ENCODE results near the gene ID3.

DNA sequence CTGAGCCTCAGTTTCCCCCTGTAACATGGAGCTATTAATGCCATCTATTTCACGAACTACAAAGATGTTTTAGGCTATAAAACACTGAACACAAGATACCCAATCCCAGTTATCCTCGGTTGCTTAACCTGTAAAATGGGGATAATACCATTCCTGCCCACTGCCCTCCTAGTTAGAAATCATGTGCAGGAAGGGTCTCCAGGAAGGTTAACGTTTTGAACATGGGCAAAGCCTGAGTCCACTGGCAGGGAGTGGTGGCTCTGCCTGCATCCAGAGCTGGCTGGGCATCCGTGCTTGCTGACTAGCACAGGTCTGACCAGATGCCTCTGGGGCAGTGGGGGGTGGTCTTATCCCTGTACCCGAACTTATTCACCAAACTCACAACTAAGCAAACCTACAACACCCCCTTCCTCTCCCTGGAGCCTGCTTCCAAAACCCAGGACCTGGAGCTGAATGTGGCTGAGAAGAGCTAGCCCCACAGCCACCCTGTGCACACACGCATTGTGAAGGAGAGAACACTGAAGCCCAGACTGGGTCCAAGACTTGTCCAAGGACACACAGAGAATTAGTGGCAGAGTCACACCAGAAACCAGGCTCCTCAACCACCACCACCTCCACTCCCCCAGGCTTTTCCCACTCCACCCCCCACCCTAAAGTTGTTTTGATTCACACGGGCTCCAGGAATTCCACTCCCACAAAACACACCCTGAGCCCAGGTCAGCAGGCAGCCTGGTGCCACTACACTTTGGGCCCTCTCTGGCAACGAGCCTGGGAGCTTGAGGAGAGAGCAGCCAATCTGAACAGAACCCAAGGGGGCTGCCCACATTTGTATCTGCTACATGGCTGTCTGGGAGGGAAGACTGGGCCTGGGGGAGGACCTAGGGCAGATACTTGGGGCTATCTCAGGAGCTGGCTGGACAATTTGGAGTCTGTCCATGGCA is 29.9 kb downstream of the ID3 start:
- TF ChIP-seq, protein P1, sequence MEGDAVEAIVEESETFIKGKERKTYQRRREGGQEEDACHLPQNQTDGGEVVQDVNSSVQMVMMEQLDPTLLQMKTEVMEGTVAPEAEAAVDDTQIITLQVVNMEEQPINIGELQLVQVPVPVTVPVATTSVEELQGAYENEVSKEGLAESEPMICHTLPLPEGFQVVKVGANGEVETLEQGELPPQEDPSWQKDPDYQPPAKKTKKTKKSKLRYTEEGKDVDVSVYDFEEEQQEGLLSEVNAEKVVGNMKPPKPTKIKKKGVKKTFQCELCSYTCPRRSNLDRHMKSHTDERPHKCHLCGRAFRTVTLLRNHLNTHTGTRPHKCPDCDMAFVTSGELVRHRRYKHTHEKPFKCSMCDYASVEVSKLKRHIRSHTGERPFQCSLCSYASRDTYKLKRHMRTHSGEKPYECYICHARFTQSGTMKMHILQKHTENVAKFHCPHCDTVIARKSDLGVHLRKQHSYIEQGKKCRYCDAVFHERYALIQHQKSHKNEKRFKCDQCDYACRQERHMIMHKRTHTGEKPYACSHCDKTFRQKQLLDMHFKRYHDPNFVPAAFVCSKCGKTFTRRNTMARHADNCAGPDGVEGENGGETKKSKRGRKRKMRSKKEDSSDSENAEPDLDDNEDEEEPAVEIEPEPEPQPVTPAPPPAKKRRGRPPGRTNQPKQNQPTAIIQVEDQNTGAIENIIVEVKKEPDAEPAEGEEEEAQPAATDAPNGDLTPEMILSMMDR (IDR thresholded peaks at IDR 0.05) = no peak
- no peak for TF ChIP-seq POLR2AphosphoS5 (IDR thresholded peaks at IDR 0.05)
- TF ChIP-seq POLR2A (IDR thresholded peaks at IDR 0.05) = no peak
- TF ChIP-seq EP300 (IDR thresholded peaks at IDR 0.05) = no peak

All from stomach (tissue), 4 donors.